Lower leg skin (tissue), 4 donors: ENCODE data around the gene SQSTM1. TPM values are rescaled to one million over a fixed set of nuclear protein-coding genes. Genes with fewer than 3 reads are reported as not detected.

Experiments used
- DNase-seq, 2 donors: peaks; one replicate each; pipeline ENCODE4 v3.0.0-alpha.2; 2019; ENCODE audit warnings: low spot score in 2 of 2
- H3K4me3 ChIP-seq: fragments of 200-600 bp; sonication (generic); 2 replicates; pipeline ENCODE4 v1.5.1; 2017; ENCODE audit warnings: mild to moderate bottlenecking, low read depth; ENCODE audit not compliant: poor library complexity, severe bottlenecking
- POLR2A ChIP-seq, 2 donors: fragments of 450-650 bp; IDR thresholded peaks; one replicate each; pipeline ENCODE4 v1.6.1; 2016 to 2017; ENCODE audit warnings: antibody characterized with exemption in 2 of 2, mild to moderate bottlenecking in 1 of 2, moderate library complexity in 1 of 2
- WGBS, 2 donors: methylation state at CpG; one replicate each; pipeline ENCODE4 v1.1.5; 2018; 5-methylcytosine and 5-hydroxymethylcytosine counted together
- intact Hi-C: fragments of 100-400 bp; cut with DNase I; formaldehyde crosslinking; loops from one replicate; pipeline ENCODE4 v1.15.0; 2023; ENCODE audit warnings: low total_unique reads
- total RNA-seq, 4 donors: library from RNA; depleted of rRNA; stranded (reverse); fragments of >200 nt; gene quantifications; one replicate each; pipeline ENCODE4 v1.1.0, GENCODE V29; 2016
- TF ChIP-seq, protein P1 (sequence below), 3 donors: fragments of 450-650 bp; IDR thresholded peaks; one replicate each; pipeline ENCODE4 v1.5.1; 2016; ENCODE audit warnings: antibody characterized with exemption in 3 of 3, mild to moderate bottlenecking in 3 of 3, moderate library complexity in 2 of 3

SQSTM1 gene
- 100 to 1,000 TPM; 263 to 508 (median 298) TPM for total RNA-seq

DNA sequence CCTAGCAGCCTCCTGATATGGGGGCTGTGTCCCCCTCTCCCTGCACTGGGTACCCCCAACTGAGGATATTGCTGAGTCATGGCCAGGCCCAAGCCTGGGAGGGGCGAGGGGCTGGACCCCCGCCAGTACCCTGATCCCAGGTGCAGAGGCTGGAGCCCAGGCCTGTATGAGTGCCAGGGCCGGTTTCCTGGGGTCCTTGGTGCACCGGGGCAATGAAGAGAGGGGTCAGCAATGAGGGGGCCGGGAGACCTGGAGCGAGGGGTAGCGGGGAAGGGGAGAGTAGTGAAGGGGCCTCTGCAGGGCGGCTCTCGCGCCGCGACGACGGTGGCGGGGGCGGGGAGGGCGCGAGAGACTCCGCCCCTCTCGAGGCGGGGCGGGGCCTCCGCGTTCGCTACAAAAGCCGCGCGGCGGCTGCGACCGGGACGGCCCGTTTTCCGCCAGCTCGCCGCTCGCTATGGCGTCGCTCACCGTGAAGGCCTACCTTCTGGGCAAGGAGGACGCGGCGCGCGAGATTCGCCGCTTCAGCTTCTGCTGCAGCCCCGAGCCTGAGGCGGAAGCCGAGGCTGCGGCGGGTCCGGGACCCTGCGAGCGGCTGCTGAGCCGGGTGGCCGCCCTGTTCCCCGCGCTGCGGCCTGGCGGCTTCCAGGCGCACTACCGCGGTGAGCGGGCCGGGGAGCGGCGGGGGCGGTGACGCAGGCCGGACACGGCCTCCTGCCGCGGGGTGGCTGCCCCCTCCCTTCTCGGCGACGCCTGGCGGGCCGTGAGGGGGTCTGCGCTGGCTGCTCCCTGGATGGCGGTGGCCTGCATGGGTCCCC lies at the start of gene SQSTM1:
Gene SQSTM1, plus strand, starts transcription at position 423 of the 815 bp plus-strand sequence. Its CDS starts 32 bp downstream, at position 455.
- peak within 1 kb of the TSS; percentile 98 for H3K4me3 ChIP-seq
- peak; percentile 68 to 96 for DNase-seq
- 0% methylated on average over 18 to 31 of the region's 81 CpGs for WGBS, 2 donors
- peak in 1 of 2 donors; percentile 94 for TF ChIP-seq POLR2A (IDR thresholded peaks at IDR 0.05)
- TF ChIP-seq, protein P1, sequence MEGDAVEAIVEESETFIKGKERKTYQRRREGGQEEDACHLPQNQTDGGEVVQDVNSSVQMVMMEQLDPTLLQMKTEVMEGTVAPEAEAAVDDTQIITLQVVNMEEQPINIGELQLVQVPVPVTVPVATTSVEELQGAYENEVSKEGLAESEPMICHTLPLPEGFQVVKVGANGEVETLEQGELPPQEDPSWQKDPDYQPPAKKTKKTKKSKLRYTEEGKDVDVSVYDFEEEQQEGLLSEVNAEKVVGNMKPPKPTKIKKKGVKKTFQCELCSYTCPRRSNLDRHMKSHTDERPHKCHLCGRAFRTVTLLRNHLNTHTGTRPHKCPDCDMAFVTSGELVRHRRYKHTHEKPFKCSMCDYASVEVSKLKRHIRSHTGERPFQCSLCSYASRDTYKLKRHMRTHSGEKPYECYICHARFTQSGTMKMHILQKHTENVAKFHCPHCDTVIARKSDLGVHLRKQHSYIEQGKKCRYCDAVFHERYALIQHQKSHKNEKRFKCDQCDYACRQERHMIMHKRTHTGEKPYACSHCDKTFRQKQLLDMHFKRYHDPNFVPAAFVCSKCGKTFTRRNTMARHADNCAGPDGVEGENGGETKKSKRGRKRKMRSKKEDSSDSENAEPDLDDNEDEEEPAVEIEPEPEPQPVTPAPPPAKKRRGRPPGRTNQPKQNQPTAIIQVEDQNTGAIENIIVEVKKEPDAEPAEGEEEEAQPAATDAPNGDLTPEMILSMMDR (IDR thresholded peaks at IDR 0.05) = no peak
- intact Hi-C loops = no loop called here

DNA sequence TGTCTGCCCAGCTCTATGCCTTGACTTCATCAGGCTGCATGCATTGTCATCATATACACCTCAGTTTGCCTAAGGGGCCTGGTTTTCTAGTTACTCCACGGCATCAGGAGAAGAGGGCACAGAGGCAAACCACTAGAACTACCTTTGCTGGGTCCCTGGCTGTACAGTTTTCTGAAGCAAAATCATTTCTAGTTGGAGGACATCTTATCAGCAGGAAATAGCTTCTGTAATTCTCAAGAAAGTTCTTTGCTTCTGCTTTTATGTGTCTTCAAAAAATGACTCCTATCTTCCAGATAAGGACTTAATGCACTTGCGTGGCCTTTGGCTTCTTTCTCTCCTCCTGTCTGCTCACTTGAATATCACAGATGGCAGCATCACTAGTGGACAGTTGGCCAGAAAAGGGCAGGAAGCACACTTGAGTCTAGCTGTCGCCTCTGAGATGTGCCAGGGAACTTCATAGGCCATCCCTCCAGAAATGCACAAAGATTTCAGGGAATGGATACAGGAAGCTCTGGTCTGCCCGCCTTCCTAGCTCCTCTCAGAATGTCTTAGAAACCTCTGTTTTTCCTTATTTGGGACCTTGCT lies 49.3 kb upstream of the SQSTM1 start:
- no peak overlapping the region for H3K4me3 ChIP-seq
- intact Hi-C loops = no loop called here
- TF ChIP-seq POLR2A (IDR thresholded peaks at IDR 0.05) = no peak
- TF ChIP-seq, protein P1 (IDR thresholded peaks at IDR 0.05) = no peak
- no peak for DNase-seq
- WGBS, 2 donors = 86 to 94% methylated on average over 4 of the region's 4 CpGs

DNA sequence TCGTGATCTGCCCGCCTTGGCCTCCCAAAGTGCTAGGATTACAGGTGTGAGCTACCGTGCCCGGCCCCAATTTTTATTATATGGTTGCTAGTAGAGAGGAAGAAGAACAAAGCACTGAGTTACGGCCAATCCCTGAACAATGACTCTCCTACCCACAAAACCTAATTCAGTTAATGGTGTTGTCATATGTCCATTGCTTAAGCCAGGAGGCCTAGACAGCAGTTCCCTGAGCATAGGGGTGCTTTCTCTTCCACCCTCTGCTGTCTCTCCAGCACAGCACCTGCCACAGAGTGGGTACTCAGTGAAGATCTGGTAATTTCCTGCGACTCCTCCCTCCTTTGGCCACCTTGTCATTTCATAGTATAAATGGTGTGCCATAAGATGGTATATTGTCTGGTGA lies 48.4 kb upstream of the SQSTM1 start:
- no peak for DNase-seq
- intact Hi-C loops = no loop called here
- WGBS, 2 donors = 92 to 93% methylated on average over 6 of the region's 6 CpGs
- no peak overlapping the region for H3K4me3 ChIP-seq
- TF ChIP-seq, protein P1 (IDR thresholded peaks at IDR 0.05) = no peak
- TF ChIP-seq POLR2A (IDR thresholded peaks at IDR 0.05) = no peak

DNA sequence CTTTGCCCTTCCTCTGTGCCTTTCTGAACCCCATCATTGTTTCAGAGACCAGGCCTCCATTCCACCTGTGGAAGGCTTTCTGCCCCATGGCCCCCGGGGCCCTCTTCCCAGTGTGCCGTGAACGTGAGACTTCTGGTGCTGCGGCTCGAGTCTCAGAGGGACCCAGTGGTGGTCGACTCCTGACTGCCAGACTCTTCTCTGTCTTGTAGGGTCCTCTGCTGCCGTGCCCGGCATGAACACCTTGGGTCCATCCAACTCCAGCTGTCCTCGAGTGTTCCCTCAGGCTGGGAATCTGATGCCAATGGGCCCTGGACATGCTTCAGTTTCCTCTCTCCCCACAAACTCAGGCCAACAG lies 47.0 kb upstream of the SQSTM1 start:
- intact Hi-C loops = no loop called here
- DNase-seq = no peak
- WGBS, 2 donors = 94% methylated on average over 9 of the region's 9 CpGs
- no peak for TF ChIP-seq POLR2A (IDR thresholded peaks at IDR 0.05)
- TF ChIP-seq, protein P1 (IDR thresholded peaks at IDR 0.05) = no peak
- no peak overlapping the region for H3K4me3 ChIP-seq

DNA sequence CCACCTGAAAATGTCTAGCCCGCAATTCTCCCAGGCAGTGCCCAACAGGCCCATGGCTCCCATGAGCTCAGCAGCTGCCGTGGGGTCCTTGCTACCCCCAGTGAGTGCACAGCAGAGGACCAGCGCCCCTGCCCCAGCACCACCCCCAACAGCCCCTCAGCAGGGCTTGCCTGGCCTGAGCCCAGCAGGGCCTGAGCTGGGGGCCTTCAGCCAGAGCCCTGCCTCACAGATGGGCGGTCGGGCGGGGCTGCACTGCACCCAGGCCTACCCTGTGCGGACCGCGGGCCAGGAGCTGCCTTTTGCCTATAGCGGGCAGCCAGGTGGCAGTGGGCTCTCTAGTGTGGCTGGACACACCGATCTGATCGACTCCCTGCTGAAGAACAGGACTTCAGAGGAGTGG lies 46.3 kb upstream of the SQSTM1 start:
- no peak for DNase-seq
- WGBS, 2 donors = 96% methylated on average over 10 to 11 of the region's 12 CpGs
- H3K4me3 ChIP-seq = no peak overlapping the region
- intact Hi-C loops = no loop called here
- TF ChIP-seq, protein P1 (IDR thresholded peaks at IDR 0.05) = no peak
- TF ChIP-seq POLR2A (IDR thresholded peaks at IDR 0.05) = no peak
